Fibroblast of upper back skin (primary cell): ENCODE data around the gene NLE1.
A peak's percentile ranks its signal among the peaks of the same experiment; 100 is the strongest.

Experiments
- DNase-seq: peaks from one replicate; pipeline ENCODE4 v3.0.0-alpha.2; 2013

NLE1 gene

DNA sequence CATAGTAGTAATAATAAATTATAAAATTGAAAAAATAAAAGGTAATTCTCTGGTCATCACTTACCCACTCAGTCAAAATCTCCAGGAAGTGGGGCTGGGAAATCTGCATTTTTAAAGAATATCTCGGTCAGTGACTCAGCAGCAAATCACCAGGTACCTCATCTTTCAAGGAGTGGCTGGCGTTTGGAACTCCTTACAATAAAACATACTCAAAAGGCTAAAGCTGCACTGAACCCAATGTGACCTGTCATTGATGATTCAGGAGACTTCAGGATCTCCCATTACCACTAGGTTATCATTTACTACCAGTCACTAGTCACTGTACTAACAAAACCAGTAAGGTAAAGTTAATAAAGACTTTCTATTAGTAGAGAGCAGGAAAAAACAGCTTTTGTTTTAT lies 57.1 kb downstream of the NLE1 start:
- peak; percentile 49 for DNase-seq

DNA sequence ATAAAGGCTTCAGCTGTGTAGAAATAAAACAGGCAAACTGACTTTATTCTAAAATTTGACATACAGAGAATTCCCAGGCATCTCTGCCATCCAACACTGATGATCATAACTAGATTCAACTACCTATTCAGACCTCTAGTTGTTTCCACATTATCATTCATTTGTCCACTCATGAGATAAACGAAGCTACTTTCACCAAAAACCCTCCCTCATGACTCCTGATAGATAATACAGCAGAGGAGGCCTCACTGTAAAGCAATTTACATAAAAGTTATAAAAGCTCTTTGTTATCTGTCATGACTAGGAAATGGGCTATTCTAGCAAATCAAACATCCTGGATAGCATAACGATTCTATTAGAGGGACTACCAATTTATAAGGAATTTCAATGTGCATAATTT lies 59.0 kb downstream of the NLE1 start:
- no peak for DNase-seq

GRCh38 chr17:35082073-35082657 lies 59.9 kb downstream of the NLE1 start:
- peak; percentile 87 for DNase-seq

GRCh38 chr17:35081638-35082037 lies 60.5 kb downstream of the NLE1 start:
- DNase-seq, result no peak

DNA sequence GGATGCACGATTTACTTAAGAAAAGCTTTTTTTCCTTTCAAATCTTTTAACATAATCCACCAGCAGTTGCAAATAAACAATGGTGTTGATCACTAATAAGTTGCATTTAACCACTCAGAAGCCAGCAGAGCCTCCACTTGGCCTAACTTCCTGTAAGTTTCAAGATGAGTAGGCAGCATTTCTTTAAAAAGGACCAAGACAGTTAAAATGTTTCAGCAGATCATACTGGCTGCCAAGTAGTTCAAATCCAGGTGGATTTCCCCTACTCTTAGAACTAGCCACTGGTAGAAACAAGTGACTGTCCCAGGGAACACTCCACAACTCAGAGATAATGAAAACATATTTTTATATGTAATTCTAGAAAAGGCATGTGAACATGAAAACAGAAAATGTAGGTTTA lies 61.6 kb downstream of the NLE1 start:
- no peak for DNase-seq

- no peak for DNase-seq
Observed at GRCh38 chr17:35079547-35080423, 62.3 kb downstream of the NLE1 start.
